HepG2 (cell line): Measurements from ENCODE around the gene KCTD13. TPM values are rescaled to one million over a fixed set of nuclear protein-coding genes. Genes with fewer than 3 reads are reported as not detected.

Source experiments
- ATF2 ChIP-seq: sonication (generic); formaldehyde crosslinking; IDR thresholded peaks from 2 replicates; pipeline ENCODE4 v1.4.0; 2020; ENCODE audit warnings: missing genetic modification reagents
- BHLHE40 ChIP-seq: IDR thresholded peaks from 2 replicates; pipeline ENCODE4 v1.6.1; 2011; ENCODE audit warnings: low read length, improper control_type of control experiment
- DMAP1 ChIP-seq: IDR thresholded peaks from 2 replicates; pipeline ENCODE4 v1.6.1; 2016
- FOXA3 ChIP-seq: IDR thresholded peaks from 2 replicates; pipeline ENCODE4 v1.6.1; 2016; ENCODE audit warnings: missing genetic modification reagents, missing compliant biosample characterization
- JUN ChIP-seq: sonication (generic); formaldehyde crosslinking; IDR thresholded peaks from 2 replicates; pipeline ENCODE4 v1.4.0; 2020; ENCODE audit warnings: mild to moderate bottlenecking, missing genetic modification reagents
- MED13 ChIP-seq: sonication (generic); formaldehyde crosslinking; IDR thresholded peaks from 2 replicates; pipeline ENCODE4 v1.5.0; 2020; ENCODE audit warnings: missing genetic modification reagents
- MLX ChIP-seq: IDR thresholded peaks from 2 replicates; pipeline ENCODE4 v1.6.1; 2016
- MXD4 ChIP-seq: IDR thresholded peaks from 2 replicates; pipeline ENCODE4 v1.6.1; 2016; ENCODE audit warnings: mild to moderate bottlenecking, missing biosample characterization, missing genetic modification reagents
- NR2F1 ChIP-seq, 2 experiments: fragments of 450-650 bp in 1 of 2; formaldehyde crosslinking in 1 of 2; IDR thresholded peaks; 2 replicates each; pipeline versions ENCODE4 v1.5.0 to v1.6.1; 2016 to 2020; ENCODE audit warnings: mild to moderate bottlenecking in 1 of 2, missing compliant biosample characterization in 1 of 2, missing genetic modification reagents in 1 of 2, moderate library complexity in 1 of 2
- RFXANK ChIP-seq: IDR thresholded peaks from 2 replicates; pipeline ENCODE4 v1.6.1; 2016
- TAF1 ChIP-seq: sonication (generic); formaldehyde crosslinking; IDR thresholded peaks from 2 replicates; pipeline ENCODE4 v1.4.0; 2020; ENCODE audit warnings: missing genetic modification reagents
- TRIM24 ChIP-seq: sonication (generic); formaldehyde crosslinking; IDR thresholded peaks from 2 replicates; pipeline ENCODE4 v1.8.0; 2022; ENCODE audit warnings: mild to moderate bottlenecking, missing genetic modification reagents
- TSC22D2 ChIP-seq: sonication (generic); formaldehyde crosslinking; IDR thresholded peaks from 2 replicates; pipeline ENCODE4 v1.5.1; 2020; ENCODE audit warnings: missing genetic modification reagents, mild to moderate bottlenecking, borderline replicate concordance
- YEATS2 ChIP-seq: sonication (generic); formaldehyde crosslinking; IDR thresholded peaks from 2 replicates; pipeline ENCODE4 v1.4.0; 2020; ENCODE audit warnings: missing genetic modification reagents, borderline replicate concordance
- ZFP36L2 ChIP-seq: sonication (generic); formaldehyde crosslinking; IDR thresholded peaks from 2 replicates; pipeline ENCODE4 v1.4.0; 2020; ENCODE audit warnings: missing genetic modification reagents
- ZKSCAN1 ChIP-seq: fragments of 150-350 bp; IDR thresholded peaks from 2 replicates; pipeline ENCODE4 v1.6.1; 2014; ENCODE audit warnings: low read length
- ZKSCAN8 ChIP-seq: IDR thresholded peaks from 2 replicates; pipeline ENCODE4 v1.6.1; 2016; ENCODE audit warnings: borderline replicate concordance, missing genetic modification reagents, missing compliant biosample characterization
- ZNF138 ChIP-seq: sonication (generic); formaldehyde crosslinking; IDR thresholded peaks from 2 replicates; pipeline ENCODE4 v1.5.0; 2020; ENCODE audit warnings: mild to moderate bottlenecking, low read depth, missing genetic modification reagents
- ZNF530 ChIP-seq: sonication (generic); formaldehyde crosslinking; IDR thresholded peaks from 2 replicates; pipeline ENCODE4 v1.5.0; 2020; ENCODE audit warnings: low read depth, mild to moderate bottlenecking, missing genetic modification reagents
- ZNF546 ChIP-seq: sonication (generic); formaldehyde crosslinking; conservative IDR thresholded peaks from 2 replicates; pipeline ENCODE4 v1.8.1; 2023; ENCODE audit warnings: mild to moderate bottlenecking, missing genetic modification reagents
- ZNF550 ChIP-seq: sonication (generic); formaldehyde crosslinking; IDR thresholded peaks from 2 replicates; pipeline ENCODE4 v1.4.0; 2020; ENCODE audit warnings: mild to moderate bottlenecking, missing genetic modification reagents, borderline replicate concordance
- ZNF558 ChIP-seq: sonication (generic); formaldehyde crosslinking; IDR thresholded peaks from 2 replicates; pipeline ENCODE4 v1.9.0; 2022; ENCODE audit warnings: mild to moderate bottlenecking, missing genetic modification reagents, borderline replicate concordance
- ZNF652 ChIP-seq: IDR thresholded peaks from 2 replicates; pipeline ENCODE4 v1.6.1; 2016; ENCODE audit warnings: low read depth, borderline replicate concordance
- polyA plus RNA-seq, 8 experiments: library from polyadenylated mRNA; depleted of rRNA in 3 of 8; stranded (reverse) in 7 of 8; unstranded in 1 of 8; fragments of >200 nt; fragmentation: Illumina TruSeq in 4 of 8; extraction: Trizol in 4 of 8; gene quantifications; 2 replicates each; pipeline versions ENCODE4 v1.2.1 to v1.2.3, GENCODE V29; 2011 to 2016; ENCODE audit warnings: low read depth in 4 of 8, missing spikeins in 1 of 8, mixed read lengths in 1 of 8; ENCODE audit not compliant: insufficient read depth in 1 of 8
- total RNA-seq, 5 experiments: library from RNA; depleted of rRNA; stranded (reverse); fragments of >200 nt; fragmentation: Illumina TruSeq; extraction: Trizol; gene quantifications; 2 replicates each; pipeline ENCODE4 v1.2.3, GENCODE V29; 2016; ENCODE audit warnings: low read depth in 1 of 5
- TF ChIP-seq, protein P1 (sequence below): sonication (generic); formaldehyde crosslinking; IDR thresholded peaks from 2 replicates; pipeline ENCODE4 v1.4.0; 2020; ENCODE audit warnings: missing genetic modification reagents
- TF ChIP-seq, protein P2 (sequence below): sonication (generic); formaldehyde crosslinking; conservative IDR thresholded peaks from 2 replicates; pipeline ENCODE4 v1.4.0; 2020; ENCODE audit warnings: missing genetic modification reagents

The KCTD13 gene
- total and polyA plus RNA-seq, 2 of the 13 experiments (the other 11 are each of a cell fraction or from before 2014, with no cell fraction given): 6.3 to 14.7 TPM

- TF ChIP-seq ATF2 (CRISPR knock-in tag) (no peak), TRIM24 (CRISPR knock-in tag) (no peak), ZKSCAN1 (no peak), ZNF530 (CRISPR knock-in tag) (0 out of 2 replicates have a peak, but pooled peaks have one; percentile 68), NR2F1 (CRISPR knock-in tag; IDR thresholded peaks at IDR 0.05) (no peak), TAF1 (CRISPR knock-in tag) (no peak), MLX (CRISPR knock-in tag) (no peak), MED13 (CRISPR knock-in tag) (no peak), ZNF546 (CRISPR knock-in tag) (no peak), MXD4 (CRISPR knock-in tag) (no peak), ZNF550 (CRISPR knock-in tag) (no peak), ZKSCAN8 (CRISPR knock-in tag) (no peak), TSC22D2 (CRISPR knock-in tag) (no peak), FOXA3 (CRISPR knock-in tag) (no peak), YEATS2 (CRISPR knock-in tag) (no peak), BHLHE40 (no peak), RFXANK (no peak), ZNF138 (no peak), DMAP1 (0 out of 2 replicates have a peak, but pooled peaks have one; percentile 12), ZNF558 (CRISPR knock-in tag) (no peak), ZFP36L2 (CRISPR knock-in tag) (no peak), ZNF652 (no peak), JUN (no peak)
- TF ChIP-seq, protein P1, sequence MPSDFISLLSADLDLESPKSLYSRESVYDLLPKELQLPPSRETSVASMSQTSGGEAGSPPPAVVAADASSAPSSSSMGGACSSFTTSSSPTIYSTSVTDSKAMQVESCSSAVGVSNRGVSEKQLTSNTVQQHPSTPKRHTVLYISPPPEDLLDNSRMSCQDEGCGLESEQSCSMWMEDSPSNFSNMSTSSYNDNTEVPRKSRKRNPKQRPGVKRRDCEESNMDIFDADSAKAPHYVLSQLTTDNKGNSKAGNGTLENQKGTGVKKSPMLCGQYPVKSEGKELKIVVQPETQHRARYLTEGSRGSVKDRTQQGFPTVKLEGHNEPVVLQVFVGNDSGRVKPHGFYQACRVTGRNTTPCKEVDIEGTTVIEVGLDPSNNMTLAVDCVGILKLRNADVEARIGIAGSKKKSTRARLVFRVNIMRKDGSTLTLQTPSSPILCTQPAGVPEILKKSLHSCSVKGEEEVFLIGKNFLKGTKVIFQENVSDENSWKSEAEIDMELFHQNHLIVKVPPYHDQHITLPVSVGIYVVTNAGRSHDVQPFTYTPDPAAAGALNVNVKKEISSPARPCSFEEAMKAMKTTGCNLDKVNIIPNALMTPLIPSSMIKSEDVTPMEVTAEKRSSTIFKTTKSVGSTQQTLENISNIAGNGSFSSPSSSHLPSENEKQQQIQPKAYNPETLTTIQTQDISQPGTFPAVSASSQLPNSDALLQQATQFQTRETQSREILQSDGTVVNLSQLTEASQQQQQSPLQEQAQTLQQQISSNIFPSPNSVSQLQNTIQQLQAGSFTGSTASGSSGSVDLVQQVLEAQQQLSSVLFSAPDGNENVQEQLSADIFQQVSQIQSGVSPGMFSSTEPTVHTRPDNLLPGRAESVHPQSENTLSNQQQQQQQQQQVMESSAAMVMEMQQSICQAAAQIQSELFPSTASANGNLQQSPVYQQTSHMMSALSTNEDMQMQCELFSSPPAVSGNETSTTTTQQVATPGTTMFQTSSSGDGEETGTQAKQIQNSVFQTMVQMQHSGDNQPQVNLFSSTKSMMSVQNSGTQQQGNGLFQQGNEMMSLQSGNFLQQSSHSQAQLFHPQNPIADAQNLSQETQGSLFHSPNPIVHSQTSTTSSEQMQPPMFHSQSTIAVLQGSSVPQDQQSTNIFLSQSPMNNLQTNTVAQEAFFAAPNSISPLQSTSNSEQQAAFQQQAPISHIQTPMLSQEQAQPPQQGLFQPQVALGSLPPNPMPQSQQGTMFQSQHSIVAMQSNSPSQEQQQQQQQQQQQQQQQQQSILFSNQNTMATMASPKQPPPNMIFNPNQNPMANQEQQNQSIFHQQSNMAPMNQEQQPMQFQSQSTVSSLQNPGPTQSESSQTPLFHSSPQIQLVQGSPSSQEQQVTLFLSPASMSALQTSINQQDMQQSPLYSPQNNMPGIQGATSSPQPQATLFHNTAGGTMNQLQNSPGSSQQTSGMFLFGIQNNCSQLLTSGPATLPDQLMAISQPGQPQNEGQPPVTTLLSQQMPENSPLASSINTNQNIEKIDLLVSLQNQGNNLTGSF (CRISPR knock-in tag): no peak
- TF ChIP-seq, protein P2, sequence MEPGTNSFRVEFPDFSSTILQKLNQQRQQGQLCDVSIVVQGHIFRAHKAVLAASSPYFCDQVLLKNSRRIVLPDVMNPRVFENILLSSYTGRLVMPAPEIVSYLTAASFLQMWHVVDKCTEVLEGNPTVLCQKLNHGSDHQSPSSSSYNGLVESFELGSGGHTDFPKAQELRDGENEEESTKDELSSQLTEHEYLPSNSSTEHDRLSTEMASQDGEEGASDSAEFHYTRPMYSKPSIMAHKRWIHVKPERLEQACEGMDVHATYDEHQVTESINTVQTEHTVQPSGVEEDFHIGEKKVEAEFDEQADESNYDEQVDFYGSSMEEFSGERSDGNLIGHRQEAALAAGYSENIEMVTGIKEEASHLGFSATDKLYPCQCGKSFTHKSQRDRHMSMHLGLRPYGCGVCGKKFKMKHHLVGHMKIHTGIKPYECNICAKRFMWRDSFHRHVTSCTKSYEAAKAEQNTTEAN (CRISPR knock-in tag): no peak
These were observed 63.6 kb downstream of the KCTD13 start (continued) for GRCh38 chr16:29862383-29862883.
